WERI-Rb-1 (cell line): ENCODE measurements around the gene SHC3.
A peak's percentile ranks its signal among the peaks of the same experiment; 100 is the strongest.

Experiments
- DNase-seq: peaks from one replicate; pipeline ENCODE4 v3.0.0-alpha.2; 2020
- H3K27ac ChIP-seq: fragments of 250-450 bp; sonication (Bioruptor Pico); 2 replicates; pipeline ENCODE4 v1.5.1; 2020; ENCODE audit warnings: mild to moderate bottlenecking, moderate library complexity
- H3K27me3 ChIP-seq: fragments of 250-450 bp; sonication (Bioruptor Pico); 2 replicates; pipeline ENCODE4 v1.5.1; 2021; ENCODE audit warnings: mild to moderate bottlenecking, low read depth, moderate library complexity; ENCODE audit not compliant: insufficient read depth, severe bottlenecking
- H3K36me3 ChIP-seq: fragments of 250-450 bp; sonication (Bioruptor Pico); 2 replicates; pipeline ENCODE4 v1.5.1; 2020; ENCODE audit warnings: mild to moderate bottlenecking, moderate library complexity
- H3K4me3 ChIP-seq: 2 replicates; pipeline ENCODE4 v1.5.1; 2011; ENCODE audit warnings: low read depth, mild to moderate bottlenecking, control low read depth, low read length
- H3K9me3 ChIP-seq: fragments of 250-450 bp; sonication (Bioruptor Pico); 2 replicates; pipeline ENCODE4 v1.5.1; 2021; ENCODE audit warnings: mild to moderate bottlenecking, moderate library complexity; ENCODE audit not compliant: severe bottlenecking
- CTCF ChIP-seq: IDR thresholded peaks from 2 replicates; pipeline ENCODE4 v1.5.1; 2011; ENCODE audit warnings: low read depth, mild to moderate bottlenecking, control low read depth, inconsistent platforms, low read length

Gene SHC3

GRCh38 chr9:89000973-89001916 is 177.4 kb downstream of the SHC3 start:
- H3K27me3 ChIP-seq: no peaks in the 10 kb centered on the region
- no peak overlapping the region for H3K4me3 ChIP-seq
- no peaks in the 10 kb centered on the region for H3K9me3 ChIP-seq
- peak; percentile 89 for DNase-seq
- TF ChIP-seq CTCF: peak; percentile 73
- H3K36me3 ChIP-seq: peaks cover 10% of the 10 kb centered on the region; the same call in 1 of the 2 replicates
- no peak overlapping the region for H3K27ac ChIP-seq

GRCh38 chr9:89000371-89000781 is 178.2 kb downstream of the SHC3 start:
- Histone ChIP-seq H3K27ac (no peak overlapping the region), H3K27me3 (no peaks in the 10 kb centered on the region), H3K36me3 (peaks cover 10% of the 10 kb centered on the region; the same call in 1 of the 2 replicates), H3K4me3 (no peak overlapping the region), H3K9me3 (no peaks in the 10 kb centered on the region)
- TF ChIP-seq CTCF: no peak
- no peak for DNase-seq

GRCh38 chr9:88998911-88999310 is 179.7 kb downstream of the SHC3 start:
- TF ChIP-seq CTCF: no peak

GRCh38 chr9:88998503-88998902 is 180.1 kb downstream of the SHC3 start:
- no peak overlapping the region for H3K4me3 ChIP-seq
- peaks cover 10% of the 10 kb centered on the region; the same call in 1 of the 2 replicates for H3K36me3 ChIP-seq
- H3K27me3 ChIP-seq: no peaks in the 10 kb centered on the region
- H3K27ac ChIP-seq: no peak overlapping the region
- no peak for DNase-seq
- no peak for TF ChIP-seq CTCF
- H3K9me3 ChIP-seq: no peaks in the 10 kb centered on the region

More at GRCh38 chr9:88998911-88999310, 179.7 kb downstream of the SHC3 start:
- H3K4me3 ChIP-seq: no peak overlapping the region
- no peak overlapping the region for H3K27ac ChIP-seq
- H3K36me3 ChIP-seq: peaks cover 10% of the 10 kb centered on the region; the same call in 1 of the 2 replicates
- no peaks in the 10 kb centered on the region for H3K9me3 ChIP-seq
- DNase-seq: no peak
- H3K27me3 ChIP-seq: no peaks in the 10 kb centered on the region

- no peak for DNase-seq
- H3K27ac ChIP-seq: no peak overlapping the region
- TF ChIP-seq CTCF: no peak
- no peaks in the 10 kb centered on the region for H3K27me3 ChIP-seq
- peaks cover 9% of the 10 kb centered on the region; the same call in 1 of the 2 replicates for H3K36me3 ChIP-seq
- H3K4me3 ChIP-seq: no peak overlapping the region
- no peaks in the 10 kb centered on the region for H3K9me3 ChIP-seq
Observed at GRCh38 chr9:88997646-88998045, 181.0 kb downstream of the SHC3 start.
